ENCODE data around the gene OSBPL2. TPM values are rescaled to one million over a fixed set of nuclear protein-coding genes. Genes with fewer than 3 reads are reported as not detected.
A peak's percentile ranks its signal among the peaks of the same experiment; 100 is the strongest.

OSBPL2 gene
- total and polyA plus RNA-seq, 2 donors (not counting 1 experiment from before 2014, with no cell fraction given) = 13.3 to 27.9 TPM

DNA sequence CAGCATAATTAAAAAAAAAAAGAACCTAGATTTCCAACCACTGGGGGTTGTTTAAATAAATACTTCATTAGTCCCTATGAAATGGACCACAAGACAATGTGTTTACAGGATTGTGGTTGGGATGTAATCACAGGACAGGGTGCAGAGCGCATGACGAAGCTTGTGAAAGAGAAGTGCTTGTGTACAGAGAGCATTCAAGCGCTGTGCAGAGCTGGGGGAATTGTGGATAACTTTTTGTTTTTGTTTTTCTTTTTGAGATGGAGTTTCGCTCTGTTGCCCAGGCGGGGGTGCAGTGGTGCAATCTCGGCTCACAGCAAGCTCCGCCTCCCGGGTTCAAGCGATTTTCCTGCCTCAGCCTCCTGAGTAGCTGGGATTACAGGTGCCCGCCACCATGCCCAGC, 106.5 kb downstream of the OSBPL2 start:
- Histone ChIP-seq H3K27me3 (ENCODE audit: control insufficient read depth, insufficient read depth, low read length) (no peaks in the 10 kb centered on the region), H4K20me1 (ENCODE audit: control insufficient read depth, extremely low read depth, insufficient read depth, low read length) (no peaks in the 10 kb centered on the region), H3K9me3 (ENCODE audit: control insufficient read depth, insufficient read depth, low read depth, low read length) (no peaks in the 10 kb centered on the region), H3K4me1 (ENCODE audit: control insufficient read depth, extremely low read depth, insufficient read depth, low read length) (no peaks in the 10 kb centered on the region), H3K27ac (ENCODE audit: insufficient read depth, low read length) (no peak overlapping the region), H3K4me3 (replicated peaks in 1 of 4; ENCODE audit: control extremely low read depth in 1 of 4, insufficient read depth in 1 of 4, low read depth in 3 of 4, low read length in 4 of 4) (no peak overlapping the region), H3K36me3 (ENCODE audit: control insufficient read depth, insufficient read depth, low read length) (peaks cover 14% of the 10 kb centered on the region), H2AFZ (ENCODE audit: low read length) (no peak overlapping the region), H3K9ac (ENCODE audit: insufficient read depth, low read length) (no peak overlapping the region), H3K79me2 (ENCODE audit: control insufficient read depth, insufficient read depth, low read length) (no peaks in the 10 kb centered on the region), H3K4me2 (ENCODE audit: extremely low read depth, insufficient read depth, low read length) (no peak overlapping the region)
- no peak for TF ChIP-seq EZH2 (IDR thresholded peaks at IDR 0.05; ENCODE audit: low read length, missing control alignments)
- TF ChIP-seq, protein P1, sequence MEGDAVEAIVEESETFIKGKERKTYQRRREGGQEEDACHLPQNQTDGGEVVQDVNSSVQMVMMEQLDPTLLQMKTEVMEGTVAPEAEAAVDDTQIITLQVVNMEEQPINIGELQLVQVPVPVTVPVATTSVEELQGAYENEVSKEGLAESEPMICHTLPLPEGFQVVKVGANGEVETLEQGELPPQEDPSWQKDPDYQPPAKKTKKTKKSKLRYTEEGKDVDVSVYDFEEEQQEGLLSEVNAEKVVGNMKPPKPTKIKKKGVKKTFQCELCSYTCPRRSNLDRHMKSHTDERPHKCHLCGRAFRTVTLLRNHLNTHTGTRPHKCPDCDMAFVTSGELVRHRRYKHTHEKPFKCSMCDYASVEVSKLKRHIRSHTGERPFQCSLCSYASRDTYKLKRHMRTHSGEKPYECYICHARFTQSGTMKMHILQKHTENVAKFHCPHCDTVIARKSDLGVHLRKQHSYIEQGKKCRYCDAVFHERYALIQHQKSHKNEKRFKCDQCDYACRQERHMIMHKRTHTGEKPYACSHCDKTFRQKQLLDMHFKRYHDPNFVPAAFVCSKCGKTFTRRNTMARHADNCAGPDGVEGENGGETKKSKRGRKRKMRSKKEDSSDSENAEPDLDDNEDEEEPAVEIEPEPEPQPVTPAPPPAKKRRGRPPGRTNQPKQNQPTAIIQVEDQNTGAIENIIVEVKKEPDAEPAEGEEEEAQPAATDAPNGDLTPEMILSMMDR (conservative IDR thresholded peaks at IDR 0.05 in 1 of 2, IDR thresholded peaks at IDR 0.05 in 1 of 2; ENCODE audit: low read depth in 1 of 2, low read length in 2 of 2) = no peak
- DNase-seq (ENCODE audit: low read depth in 2 of 2) = peak; percentile 43 to 89

Other genes with a start within 250 kb of the OSBPL2 start
- 2.8 and 3.0 TPM in 2 replicates for gene TAF4, start 172.6 kb upstream of the OSBPL2 start, total RNA-seq
- 2.6 and 4.2 TPM in 2 replicates for gene TAF4, start 172.6 kb upstream of the OSBPL2 start, polyA plus RNA-seq
- 46.7 and 48.7 TPM in 2 replicates for gene LSM14B, start 116.0 kb upstream of the OSBPL2 start, total RNA-seq
- gene LSM14B, start 116.0 kb upstream of the OSBPL2 start, polyA plus RNA-seq = 20.2 and 24.7 TPM in 2 replicates
- gene PSMA7, start 95.1 kb upstream of the OSBPL2 start, total RNA-seq = 234 and 274 TPM in 2 replicates
- 342 and 397 TPM in 2 replicates for gene PSMA7, start 95.1 kb upstream of the OSBPL2 start, polyA plus RNA-seq
- 5.6 and 7.4 TPM in 2 replicates for gene SS18L1, start 94.8 kb upstream of the OSBPL2 start, total RNA-seq
- gene SS18L1, start 94.8 kb upstream of the OSBPL2 start, polyA plus RNA-seq = 3.8 and 4.7 TPM in 2 replicates
- 17.5 and 20.5 TPM in 2 replicates for gene MTG2, start 55.5 kb upstream of the OSBPL2 start, total RNA-seq
- gene MTG2, start 55.5 kb upstream of the OSBPL2 start, polyA plus RNA-seq = 16.5 and 26.2 TPM in 2 replicates
- gene HRH3, start 18.2 kb upstream of the OSBPL2 start, total RNA-seq = not detected in 2 replicates
- gene HRH3, start 18.2 kb upstream of the OSBPL2 start, polyA plus RNA-seq = not detected in 2 replicates
- gene ADRM1, start 64.5 kb downstream of the OSBPL2 start, total RNA-seq = 61.1 and 71.3 TPM in 2 replicates
- gene ADRM1, start 64.5 kb downstream of the OSBPL2 start, polyA plus RNA-seq = 41.2 and 67.1 TPM in 2 replicates
- 47.0 and 81.6 TPM in 2 replicates for gene LAMA5, start 128.8 kb downstream of the OSBPL2 start, total RNA-seq
- 1.5 and 4.3 TPM in 2 replicates for gene LAMA5, start 128.8 kb downstream of the OSBPL2 start, polyA plus RNA-seq
- 718 and 867 TPM in 2 replicates for gene RPS21, start 148.6 kb downstream of the OSBPL2 start, total RNA-seq
- 2,081 and 2,825 TPM in 2 replicates for gene RPS21, start 148.6 kb downstream of the OSBPL2 start, polyA plus RNA-seq
- gene CABLES2, start 168.8 kb downstream of the OSBPL2 start, total RNA-seq = 0.51 and 0.66 TPM in 2 replicates
- 2.9 and 4.4 TPM in 2 replicates for gene CABLES2, start 168.8 kb downstream of the OSBPL2 start, polyA plus RNA-seq
- not detected in 2 replicates for gene RBBP8NL, start 189.0 kb downstream of the OSBPL2 start, total RNA-seq
- gene RBBP8NL, start 189.0 kb downstream of the OSBPL2 start, polyA plus RNA-seq = not detected in 2 replicates
- 0.26 and 0.83 TPM in 2 replicates for gene GATA5, start 237.5 kb downstream of the OSBPL2 start, total RNA-seq
- gene GATA5, start 237.5 kb downstream of the OSBPL2 start, polyA plus RNA-seq = 0.02 and 0.08 TPM in 2 replicates